Adrenal gland (tissue), 5 donors: ENCODE measurements around the gene NLRC5.

Experiments
- POLR2A ChIP-seq, 2 donors: fragments of 450-650 bp; IDR thresholded peaks; one replicate each; pipeline ENCODE4 v1.6.1; 2017; ENCODE audit warnings: antibody characterized with exemption in 2 of 2, mild to moderate bottlenecking in 2 of 2, moderate library complexity in 1 of 2
- TF ChIP-seq, protein P1 (sequence below), 6 experiments: fragments of 450-650 bp in 4 of 6; fragments of 200-600 bp in 2 of 6; sonication (generic) in 1 of 6; IDR thresholded peaks; 1 replicate in 5 of 6; 2 replicates in 1 of 6; pipeline versions ENCODE4 v1.5.1 to v1.8.0; 2016 to 2021; ENCODE audit warnings: antibody characterized with exemption in 6 of 6, mild to moderate bottlenecking in 2 of 6, moderate library complexity in 1 of 6
- donor health status: DM: no; HTN: no; CAD: no.

DNA sequence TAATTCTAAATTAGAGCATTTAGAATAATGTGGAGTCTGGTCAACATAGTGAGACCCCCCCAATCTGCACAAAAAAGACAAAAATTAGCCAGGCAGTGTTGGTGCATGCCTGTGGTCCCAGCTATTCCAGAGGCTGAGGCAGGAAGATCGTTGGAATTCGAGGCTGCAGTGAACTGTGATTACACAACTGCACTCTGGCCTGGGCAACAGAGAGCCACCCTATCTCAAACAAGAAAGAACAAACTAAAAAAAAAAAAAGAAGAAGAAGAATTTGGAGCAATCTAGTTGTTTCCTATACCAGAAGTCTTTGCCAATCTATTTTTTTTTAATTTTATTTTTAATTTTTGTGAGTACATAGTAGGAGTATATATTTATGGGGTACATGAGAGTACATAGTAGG, 21.6 kb upstream of the NLRC5 start:
- TF ChIP-seq, protein P1, sequence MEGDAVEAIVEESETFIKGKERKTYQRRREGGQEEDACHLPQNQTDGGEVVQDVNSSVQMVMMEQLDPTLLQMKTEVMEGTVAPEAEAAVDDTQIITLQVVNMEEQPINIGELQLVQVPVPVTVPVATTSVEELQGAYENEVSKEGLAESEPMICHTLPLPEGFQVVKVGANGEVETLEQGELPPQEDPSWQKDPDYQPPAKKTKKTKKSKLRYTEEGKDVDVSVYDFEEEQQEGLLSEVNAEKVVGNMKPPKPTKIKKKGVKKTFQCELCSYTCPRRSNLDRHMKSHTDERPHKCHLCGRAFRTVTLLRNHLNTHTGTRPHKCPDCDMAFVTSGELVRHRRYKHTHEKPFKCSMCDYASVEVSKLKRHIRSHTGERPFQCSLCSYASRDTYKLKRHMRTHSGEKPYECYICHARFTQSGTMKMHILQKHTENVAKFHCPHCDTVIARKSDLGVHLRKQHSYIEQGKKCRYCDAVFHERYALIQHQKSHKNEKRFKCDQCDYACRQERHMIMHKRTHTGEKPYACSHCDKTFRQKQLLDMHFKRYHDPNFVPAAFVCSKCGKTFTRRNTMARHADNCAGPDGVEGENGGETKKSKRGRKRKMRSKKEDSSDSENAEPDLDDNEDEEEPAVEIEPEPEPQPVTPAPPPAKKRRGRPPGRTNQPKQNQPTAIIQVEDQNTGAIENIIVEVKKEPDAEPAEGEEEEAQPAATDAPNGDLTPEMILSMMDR (IDR thresholded peaks at IDR 0.05): no peak
- TF ChIP-seq POLR2A (IDR thresholded peaks at IDR 0.05): no peak
